Loucy (cell line): ENCODE data around the gene ACOXL.

Experiments
- CTCF ChIP-seq: fragments of 200-600 bp; sonication (generic); conservative IDR thresholded peaks from 2 replicates; pipeline ENCODE4 v1.5.1; 2014; ENCODE audit warnings: mild to moderate bottlenecking, antibody characterized with exemption, low read length
- EZH2phosphoT487 ChIP-seq: fragments of 200-600 bp; IDR thresholded peaks from 2 replicates; pipeline ENCODE4 v1.6.1; 2018; ENCODE audit warnings: antibody characterized with exemption, mild to moderate bottlenecking, moderate library complexity, borderline replicate concordance

- no peak for TF ChIP-seq CTCF
- TF ChIP-seq EZH2phosphoT487, result no peak
Observed at GRCh38 chr2:110994250-110994961, 262.0 kb downstream of the ACOXL start.
